ENCODE measurements around the gene TMEM62.
"Not testable (repeated sequence)": the region's sequence is repeated elsewhere in the genome, so short reads cannot be mapped to it uniquely, and the experiment has no call there.

Gene TMEM62

DNA sequence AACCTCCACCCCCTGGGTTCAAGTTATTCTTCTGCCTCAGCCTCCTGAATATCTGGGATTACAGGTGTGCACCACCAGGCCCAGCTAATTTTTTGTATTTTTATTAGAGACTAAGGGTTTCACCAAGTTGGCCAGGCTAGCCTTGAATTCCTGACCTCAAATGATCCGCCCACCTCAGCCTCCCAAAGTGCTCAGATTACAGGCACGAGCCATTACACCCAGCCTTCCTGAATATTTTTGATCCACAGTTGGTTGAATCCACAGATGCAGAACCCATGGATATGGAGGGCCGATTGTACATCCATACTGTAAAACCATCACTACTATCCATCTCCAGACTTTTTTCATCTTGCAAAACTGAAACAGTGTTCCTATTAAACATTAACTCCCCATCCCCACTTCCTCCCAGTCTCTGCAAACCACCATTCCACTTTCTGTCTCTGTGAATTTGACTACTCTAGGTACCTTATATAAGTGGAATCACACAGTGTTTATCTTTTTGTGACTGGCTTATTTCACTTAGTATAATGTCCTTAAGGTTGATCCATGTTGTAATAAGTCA is 8.2 kb upstream of the TMEM62 start:
- DNase-seq, result no peak

DNA sequence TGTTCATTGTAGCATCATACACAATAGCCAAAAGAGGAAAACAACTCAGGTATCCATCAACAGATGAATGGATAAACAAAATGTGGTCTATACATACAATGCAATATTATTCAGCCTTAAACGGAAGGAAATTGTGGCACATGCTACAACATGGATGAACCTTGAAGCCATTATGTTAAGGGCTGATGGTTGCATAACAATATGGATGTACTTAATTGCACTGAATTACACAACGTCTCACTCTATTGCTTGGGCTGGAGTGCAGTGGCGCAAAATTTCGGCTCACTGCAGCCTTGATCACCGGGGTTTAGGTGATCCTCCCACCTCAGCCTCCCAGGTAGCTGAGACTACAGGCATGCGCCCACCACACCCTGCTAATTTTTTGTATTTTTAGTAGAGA is 7.0 kb upstream of the TMEM62 start:
- no peak for DNase-seq

- DNase-seq, result no peak
Measured at GRCh38 chr15:43127752-43128151, 5.6 kb upstream of the TMEM62 start.

- DNase-seq, result not testable (repeated sequence)
Measured at GRCh38 chr15:43128174-43128979, 5.0 kb upstream of the TMEM62 start.

DNA sequence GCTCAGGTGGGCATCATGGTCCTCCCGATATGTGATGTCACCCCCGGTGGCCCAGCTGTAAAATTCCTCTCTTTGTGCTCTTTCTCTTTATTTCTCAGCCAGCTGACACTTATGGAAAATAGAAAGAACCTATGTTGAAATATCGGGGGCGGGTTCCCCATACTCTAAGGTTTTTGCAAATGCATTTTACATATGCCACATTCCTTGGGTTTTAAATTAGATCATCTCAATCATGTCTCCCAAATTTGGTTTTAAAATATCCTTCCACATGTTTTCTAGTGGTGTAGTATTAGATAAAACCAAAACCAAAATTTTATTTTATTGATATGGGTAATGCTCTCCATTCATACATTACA is 4.4 kb upstream of the TMEM62 start:
- DNase-seq, result no peak

DNA sequence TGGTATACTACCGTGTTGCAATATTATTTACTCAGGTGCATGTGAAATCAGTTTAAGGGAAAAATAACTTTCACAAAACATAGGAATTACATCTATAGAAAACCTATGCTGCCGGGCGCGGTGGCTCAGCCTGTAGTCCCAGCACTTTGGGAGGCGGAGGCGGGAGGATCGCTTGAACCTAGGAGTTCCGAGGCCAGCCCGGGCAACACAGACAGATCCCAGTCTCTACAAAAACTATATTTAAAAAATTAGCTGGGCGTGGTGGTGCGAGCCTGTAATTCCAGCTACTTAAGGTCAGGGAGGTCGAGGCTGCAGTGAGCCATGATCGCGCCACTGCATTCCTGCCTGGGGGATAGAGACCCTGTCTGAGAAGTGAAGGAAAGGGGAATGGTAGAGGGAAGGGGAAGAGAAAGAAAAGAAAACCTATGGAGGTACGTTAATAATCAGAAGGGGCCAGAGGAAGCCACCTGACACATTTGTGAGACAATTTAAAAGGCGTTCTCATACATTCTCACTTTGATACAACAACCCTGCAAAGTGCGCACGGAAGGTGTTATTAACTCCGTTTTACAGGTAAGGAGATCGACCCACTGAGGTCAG is 456 bp upstream of the TMEM62 start:
- DNase-seq, result no peak

DNA sequence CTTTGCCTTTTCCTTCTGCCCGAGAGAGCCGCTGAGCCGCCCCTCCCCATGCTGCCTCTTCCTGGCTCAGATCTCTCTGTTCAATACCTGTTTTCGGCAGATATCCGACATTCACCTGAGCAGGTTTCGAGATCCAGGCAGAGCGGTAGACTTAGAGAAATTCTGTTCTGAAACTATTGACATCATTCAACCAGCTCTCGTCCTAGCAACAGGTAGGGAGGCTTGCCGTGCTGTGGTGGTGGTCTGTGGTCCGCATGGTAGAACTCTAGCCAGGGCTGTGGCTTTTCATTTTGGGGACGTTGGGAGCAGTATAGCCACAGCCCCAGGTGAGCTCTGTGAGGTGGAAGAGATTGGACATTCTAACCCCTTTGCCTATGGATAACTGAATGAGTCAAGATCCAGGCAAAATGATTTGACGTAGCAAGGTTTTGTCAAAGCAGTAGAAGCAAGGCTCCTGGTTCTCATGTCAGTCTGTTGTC is 810 bp downstream of the TMEM62 start:
- no peak for DNase-seq

GRCh38 chr15:43135351-43135750 is 2.0 kb downstream of the TMEM62 start:
- DNase-seq, result no peak

- DNase-seq, result no peak
Measured at GRCh38 chr15:43143203-43143941, 10.0 kb downstream of the TMEM62 start.

GRCh38 chr15:43144512-43144911 is 11.1 kb downstream of the TMEM62 start:
- no peak for DNase-seq

DNA sequence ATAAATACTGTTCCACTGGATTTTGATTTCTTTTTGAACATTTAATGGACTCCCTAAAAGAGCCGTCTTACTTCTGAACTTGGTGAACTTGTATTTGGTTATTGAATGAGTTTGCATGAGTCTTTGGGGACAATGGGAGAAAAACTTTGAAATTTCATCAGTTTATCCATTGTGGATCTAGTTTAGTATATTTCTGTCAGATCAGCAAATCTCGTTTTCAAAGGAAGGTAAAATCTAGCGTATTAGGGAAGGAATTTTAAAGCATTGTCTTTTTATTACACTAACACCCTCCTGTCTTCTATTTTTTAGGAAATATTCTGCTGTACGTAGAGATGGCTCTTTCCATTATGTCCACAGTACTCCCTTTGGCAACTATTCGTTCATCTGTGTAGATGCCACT is 12.8 kb downstream of the TMEM62 start:
- DNase-seq, result no peak

DNA sequence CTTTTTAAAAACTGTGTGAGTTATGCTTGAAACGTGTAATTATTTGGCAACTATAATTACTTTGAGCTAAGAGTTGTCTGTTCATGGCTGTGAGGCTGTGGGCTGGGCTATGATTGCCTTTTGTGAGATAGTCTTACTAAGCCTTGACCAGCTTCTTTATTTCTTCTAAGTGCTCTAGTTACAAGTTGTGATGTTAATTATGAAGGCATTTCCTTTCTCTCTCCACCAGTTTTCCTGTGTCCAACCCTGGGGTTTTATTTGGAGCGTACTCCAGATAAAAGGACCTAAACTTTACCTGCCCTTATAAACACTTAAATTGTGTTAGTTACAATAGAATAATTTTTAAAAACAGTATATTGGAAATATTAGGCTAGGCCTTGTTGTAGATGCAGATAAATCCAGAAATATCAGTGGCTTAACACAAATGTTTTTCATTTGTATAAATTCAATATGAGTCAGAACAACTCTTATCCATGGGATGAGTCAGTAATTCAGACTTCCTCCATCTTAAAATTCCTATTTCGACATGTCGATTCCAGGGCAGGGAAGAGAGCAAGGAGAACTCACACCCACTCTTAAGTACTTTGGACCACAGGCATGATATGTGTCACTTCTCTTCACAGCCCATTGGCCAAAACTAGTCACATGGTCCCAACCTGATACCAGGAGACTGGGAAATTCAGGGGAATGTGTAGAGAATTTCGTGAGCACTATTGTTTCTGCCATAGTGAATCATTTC is 17.0 kb downstream of the TMEM62 start:
- DNase-seq, result no peak

DNA sequence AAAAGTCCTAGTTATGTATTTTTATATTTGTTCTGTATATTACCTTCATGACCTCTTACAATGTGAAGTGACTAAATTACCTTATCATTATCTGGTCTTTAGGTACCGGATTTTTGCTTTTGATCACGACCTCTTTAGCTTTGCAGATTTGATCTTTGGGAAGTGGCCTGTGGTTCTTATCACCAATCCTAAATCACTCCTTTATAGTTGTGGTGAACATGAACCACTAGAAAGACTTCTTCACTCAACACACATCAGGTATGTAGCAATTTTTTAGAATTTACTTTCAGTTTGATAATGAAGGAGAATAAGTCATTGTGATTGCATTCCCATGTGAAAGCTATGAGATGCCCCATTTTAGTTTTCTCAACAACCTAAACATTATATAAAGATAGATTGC is 18.3 kb downstream of the TMEM62 start:
- no peak for DNase-seq

GRCh38 chr15:43153269-43153668 is 19.9 kb downstream of the TMEM62 start:
- DNase-seq, result no peak

DNA sequence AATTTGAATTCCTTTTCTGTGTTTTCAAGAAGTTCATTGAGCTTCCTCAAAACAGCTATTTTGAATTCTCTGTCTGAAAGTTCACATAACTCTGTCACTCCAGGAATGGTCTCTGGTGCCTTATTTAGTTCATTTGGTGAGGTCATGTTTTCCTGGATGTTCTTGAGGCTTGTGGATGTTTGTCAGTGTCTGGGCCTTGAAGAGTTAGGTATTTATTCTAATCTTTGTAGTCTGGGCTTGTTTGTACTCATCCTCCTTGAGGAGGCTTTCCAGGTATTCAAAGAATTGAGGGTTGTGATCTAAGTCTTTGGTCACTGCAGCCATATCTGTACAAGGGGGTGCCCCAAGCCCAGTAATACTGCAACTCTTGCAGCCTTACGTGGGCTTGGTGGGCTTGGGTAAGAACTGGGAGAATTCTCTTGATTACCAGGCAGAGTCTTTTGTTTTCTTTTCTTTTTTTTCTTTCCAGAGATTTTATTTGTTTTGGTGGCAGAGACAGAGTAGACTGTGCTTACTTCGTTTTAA is 32.5 kb downstream of the TMEM62 start:
- DNase-seq, result no peak

DNA sequence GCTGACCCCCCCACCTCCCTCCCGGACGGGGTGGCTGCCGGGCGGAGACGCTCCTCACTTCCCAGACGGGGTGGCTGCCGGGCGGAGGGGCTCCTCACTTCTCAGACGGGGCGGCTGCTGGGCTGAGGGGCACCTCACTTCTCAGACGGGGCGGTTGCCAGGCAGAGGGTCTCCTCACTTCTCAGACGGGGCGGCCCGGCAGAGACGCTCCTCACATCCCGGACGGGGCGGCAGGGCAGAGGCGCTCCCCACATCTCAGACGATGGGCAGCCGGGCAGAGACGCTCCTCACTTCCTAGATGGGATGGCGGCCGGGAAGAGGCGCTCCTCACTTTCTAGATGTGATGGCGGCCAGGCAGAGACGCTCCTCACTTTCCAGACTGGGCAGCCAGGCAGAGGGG is 33.9 kb downstream of the TMEM62 start:
- DNase-seq, result not testable (repeated sequence)

DNA sequence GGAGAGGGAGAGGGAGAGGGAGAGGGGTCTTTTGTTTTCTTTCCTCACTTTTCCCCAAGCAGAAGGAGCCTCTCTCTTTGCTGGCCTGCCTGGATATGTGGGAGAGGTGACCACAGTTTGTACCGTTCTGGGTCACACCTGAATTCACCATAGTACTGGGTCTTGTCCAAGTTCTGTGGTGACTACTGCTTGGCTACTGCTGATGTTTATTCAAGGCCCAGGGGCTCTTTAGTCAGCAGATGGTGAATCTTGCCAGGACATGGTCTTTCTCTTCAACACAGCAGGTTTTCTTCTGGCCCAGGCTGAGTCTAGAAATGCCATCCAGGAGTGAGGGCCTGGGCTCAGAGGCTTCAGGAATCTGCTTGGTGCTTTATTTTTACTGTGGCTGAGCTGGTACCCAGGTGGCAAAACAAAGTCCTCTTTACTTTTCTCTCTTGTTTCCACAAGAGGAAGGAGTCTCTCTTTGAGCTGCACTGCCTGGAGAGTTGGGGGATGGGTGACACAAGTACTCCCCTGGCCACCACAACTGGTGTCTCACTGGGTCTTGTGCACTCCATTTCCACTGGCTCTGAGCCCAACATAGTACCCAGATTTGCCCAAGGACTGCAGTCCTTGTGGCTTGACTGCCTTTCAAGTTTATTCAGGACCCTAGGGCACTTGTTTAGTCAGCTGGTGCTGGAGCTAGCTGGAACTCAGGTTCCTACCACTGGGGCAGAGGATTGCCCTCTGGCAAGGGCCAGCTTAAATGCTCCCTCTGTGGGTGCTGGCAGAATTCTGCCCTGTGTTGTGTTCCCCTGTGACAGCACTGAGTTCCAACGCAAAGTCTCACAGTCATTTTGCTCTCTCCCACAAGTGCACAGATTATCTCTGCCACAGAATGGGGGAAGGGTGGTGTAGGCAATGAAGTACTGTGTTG is 35.1 kb downstream of the TMEM62 start:
- no peak for DNase-seq

GRCh38 chr15:43169888-43170287 is 36.5 kb downstream of the TMEM62 start:
- no peak for DNase-seq

GRCh38 chr15:43175656-43176309 is 42.4 kb downstream of the TMEM62 start:
- DNase-seq, result not testable (repeated sequence)

DNA sequence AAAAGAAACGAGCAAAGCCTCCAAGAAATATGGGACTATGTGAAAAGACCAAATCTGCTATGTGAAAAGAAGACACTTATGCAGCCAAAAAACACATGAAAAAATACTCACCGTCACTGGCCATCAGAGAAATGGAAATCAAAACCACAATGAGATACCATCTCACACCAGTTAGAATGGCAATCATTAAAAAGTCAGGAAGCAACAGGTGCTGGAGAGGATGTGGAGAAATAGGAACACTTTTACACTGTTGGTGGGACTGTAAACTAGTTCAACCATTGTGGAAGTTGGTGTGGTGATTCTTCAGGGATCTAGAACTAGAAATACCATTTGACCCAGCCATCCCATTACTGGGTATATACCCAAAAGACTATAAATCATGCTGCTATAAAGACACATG is 43.8 kb downstream of the TMEM62 start:
- DNase-seq, result not testable (repeated sequence)

DNA sequence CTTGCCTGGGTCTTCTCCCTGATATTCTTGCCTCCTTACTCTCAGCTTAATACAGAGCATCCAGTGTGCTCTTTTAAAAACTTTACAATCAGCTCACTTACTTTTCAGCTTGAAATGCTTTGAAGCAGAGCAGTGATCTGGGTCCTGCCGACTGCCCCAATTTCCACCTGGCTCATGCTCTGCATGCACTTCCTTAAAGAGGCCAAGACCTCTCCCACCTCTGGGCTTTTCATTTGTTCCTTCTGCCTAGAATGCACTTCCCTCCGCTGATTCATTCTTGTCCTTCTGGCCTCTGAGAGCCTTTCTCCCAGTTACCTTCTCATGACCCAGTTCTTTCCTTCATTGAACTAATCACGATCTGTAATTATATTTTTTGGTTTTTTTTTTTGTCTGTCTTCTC is 49.9 kb downstream of the TMEM62 start:
- no peak for DNase-seq
